Endodermal cell (in vitro differentiated cells): ENCODE data around the gene CFAP54. TPM values are rescaled to one million over a fixed set of nuclear protein-coding genes. Genes with fewer than 3 reads are reported as not detected.

Experiments
- DNase-seq: peaks from one replicate; pipeline ENCODE4 v3.0.0-alpha.2; 2017
- H3K27ac ChIP-seq: 2 replicates; pipeline ENCODE4 v1.5.1; 2013; ENCODE audit warnings: mild to moderate bottlenecking, low read depth, low read length, moderate library complexity
- H3K27me3 ChIP-seq: 2 replicates; pipeline ENCODE4 v1.6.1; 2013; ENCODE audit warnings: mild to moderate bottlenecking, low read length, moderate library complexity; ENCODE audit not compliant: insufficient read depth, control insufficient read depth, poor library complexity, severe bottlenecking
- H3K36me3 ChIP-seq: 2 replicates; pipeline ENCODE4 v1.7.0; 2013; ENCODE audit warnings: mild to moderate bottlenecking, low read length, moderate library complexity; ENCODE audit not compliant: control insufficient read depth, insufficient read depth
- H3K4me1 ChIP-seq: one replicate; pipeline ENCODE4 v1.7.0; 2013; ENCODE audit warnings: low read length; ENCODE audit not compliant: control insufficient read depth, insufficient read depth
- H3K4me3 ChIP-seq: 2 replicates; pipeline ENCODE4 v1.5.1; 2013; ENCODE audit warnings: mild to moderate bottlenecking, low read length, moderate library complexity
- H3K9ac ChIP-seq: 2 replicates; pipeline ENCODE4 v1.6.1; 2013; ENCODE audit warnings: mild to moderate bottlenecking, low read length, moderate library complexity; ENCODE audit not compliant: poor library complexity, severe bottlenecking; ENCODE audit errors: extremely low read depth
- H3K9me3 ChIP-seq: 2 replicates; pipeline ENCODE4 v1.6.1; 2013; ENCODE audit warnings: mild to moderate bottlenecking, low read length, moderate library complexity; ENCODE audit not compliant: control insufficient read depth
- H3K27ac Mint-ChIP-seq: 2 replicates; pipeline ENCODE4 v1.8.0; 2020; ENCODE audit warnings: mixed read lengths
- H3K27me3 Mint-ChIP-seq: 2 replicates; pipeline ENCODE4 v1.8.0; 2021; ENCODE audit warnings: mild to moderate bottlenecking, mixed read lengths; ENCODE audit not compliant: insufficient read depth
- H3K36me3 Mint-ChIP-seq: 2 replicates; pipeline ENCODE4 v1.8.0; 2020; ENCODE audit warnings: low read depth, mixed read lengths
- H3K4me1 Mint-ChIP-seq: 2 replicates; pipeline ENCODE4 v1.8.0; 2020; ENCODE audit warnings: mixed read lengths
- H3K4me3 Mint-ChIP-seq: 2 replicates; pipeline ENCODE4 v1.8.0; 2020; ENCODE audit warnings: mild to moderate bottlenecking, moderate library complexity, mixed read lengths
- H3K9me3 Mint-ChIP-seq: 2 replicates; pipeline ENCODE4 v1.8.0; 2020; ENCODE audit warnings: mild to moderate bottlenecking, mixed read lengths
- CTCF ChIP-seq: fragments of 200-600 bp; sonication (generic); conservative IDR thresholded peaks from 2 replicates; pipeline ENCODE4 v1.5.0; 2021; ENCODE audit warnings: antibody characterized with exemption, mild to moderate bottlenecking
- WGBS, 2 experiments: methylation state at CpG; one replicate each; pipeline versions ENCODE4 v1.1.5 to v1.1.7; 2013; ENCODE audit warnings: missing lambda C conversion rate in 2 of 2, mixed read lengths in 1 of 2; ENCODE audit not compliant: insufficient coverage in 1 of 2, insufficient read length in 1 of 2; 5-methylcytosine and 5-hydroxymethylcytosine counted together
- total RNA-seq, 2 donors: library from RNA; stranded (reverse); fragmentation: NEBNext Ultra II Directional in 1 of 2; extraction: Animal tissue kit (Norgen Biotek cat#: 25700) in 1 of 2; gene quantifications; 2 replicates in 1 of 2; 3 replicates in 1 of 2; pipeline ENCODE4 v1.2.1, GENCODE V29; 2021

Gene CFAP54
- total RNA-seq, 2 donors from 2014 or later, result 1.5 to 1.7 TPM

GRCh38 chr12:96780330-96780729 lies 291.0 kb downstream of the CFAP54 start:
- Mint-ChIP-seq H3K36me3 (no peaks in the 10 kb centered on the region), H3K9me3 (no peaks in the 10 kb centered on the region), H3K4me3 (no peak overlapping the region), H3K27ac (no peak overlapping the region), H3K27me3 (no peaks in the 10 kb centered on the region), H3K4me1 (no peaks in the 10 kb centered on the region)
- H3K4me1 ChIP-seq, result no peaks in the 10 kb centered on the region
- no peaks in the 10 kb centered on the region for H3K27me3 ChIP-seq
- no peak overlapping the region for H3K4me3 ChIP-seq
- WGBS, 2 experiments, result 67 to 87% methylated on average over 1 of the region's 2 CpGs
- TF ChIP-seq CTCF, result peak; percentile 16
- H3K27ac ChIP-seq, result no peak overlapping the region
- H3K9me3 ChIP-seq, result no peaks in the 10 kb centered on the region
- H3K36me3 ChIP-seq, result no peaks in the 10 kb centered on the region
- no peak for DNase-seq
- H3K9ac ChIP-seq, result no peak overlapping the region

DNA sequence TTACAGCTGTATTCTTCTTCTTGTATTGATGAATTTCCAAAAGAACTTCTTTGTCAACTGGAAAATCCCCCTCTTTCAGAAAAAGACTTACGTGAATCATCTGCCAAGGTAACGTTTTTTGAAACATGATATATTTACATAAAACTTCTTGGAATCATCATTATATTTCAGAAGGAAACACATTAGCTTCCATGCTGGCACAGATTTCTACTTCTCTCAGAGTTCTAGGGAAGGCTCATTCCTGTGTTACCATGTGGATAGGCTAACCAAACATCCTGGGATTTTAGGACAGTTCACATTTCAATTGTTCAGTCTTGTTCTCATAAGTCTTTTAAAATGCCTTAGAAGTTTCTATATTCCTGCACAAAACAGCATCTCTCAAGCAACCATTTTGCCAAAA lies 297.4 kb downstream of the CFAP54 start:
- no peaks in the 10 kb centered on the region for H3K27me3 Mint-ChIP-seq
- no peaks in the 10 kb centered on the region for H3K9me3 ChIP-seq
- H3K4me3 Mint-ChIP-seq, result no peak overlapping the region
- 94 to 100% methylated on average over 2 of the region's 2 CpGs for WGBS, 2 experiments
- DNase-seq, result no peak
- no peaks in the 10 kb centered on the region for H3K36me3 ChIP-seq
- no peak overlapping the region for H3K4me3 ChIP-seq
- no peak overlapping the region for H3K27ac ChIP-seq
- H3K4me1 ChIP-seq, result no peaks in the 10 kb centered on the region
- no peaks in the 10 kb centered on the region for H3K36me3 Mint-ChIP-seq
- no peaks in the 10 kb centered on the region for H3K27me3 ChIP-seq
- H3K27ac Mint-ChIP-seq, result no peak overlapping the region
- no peaks in the 10 kb centered on the region for H3K4me1 Mint-ChIP-seq
- H3K9me3 Mint-ChIP-seq, result no peaks in the 10 kb centered on the region
- TF ChIP-seq CTCF, result no peak
- no peak overlapping the region for H3K9ac ChIP-seq

DNA sequence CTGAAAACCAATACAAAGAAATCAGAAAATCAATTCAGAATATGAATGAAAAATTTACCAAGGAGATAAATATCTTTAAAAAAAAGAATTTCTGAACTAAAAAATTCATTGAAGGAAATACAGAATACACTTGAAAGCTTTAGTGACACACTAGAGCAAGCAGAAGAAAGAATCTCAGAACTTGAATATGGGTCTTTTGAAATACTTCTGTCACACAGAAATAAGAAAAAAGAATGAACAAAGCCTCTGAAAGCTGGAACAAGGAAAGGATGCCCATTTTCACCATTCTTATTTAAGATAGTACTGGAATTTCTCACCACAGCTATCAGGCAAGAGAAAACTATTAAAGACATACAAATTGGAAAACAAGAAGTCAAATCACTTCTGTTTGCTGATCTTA lies 314.6 kb downstream of the CFAP54 start:
- Mint-ChIP-seq H3K36me3 (peaks cover 2% of the 10 kb centered on the region), H3K4me3 (no peak overlapping the region), H3K4me1 (no peaks in the 10 kb centered on the region), H3K27ac (no peak overlapping the region), H3K27me3 (no peaks in the 10 kb centered on the region), H3K9me3 (peaks cover 6% of the 10 kb centered on the region)
- no peak for DNase-seq
- no peaks in the 10 kb centered on the region for H3K4me1 ChIP-seq
- no peak overlapping the region for H3K27ac ChIP-seq
- H3K9ac ChIP-seq, result no peak overlapping the region
- H3K36me3 ChIP-seq, result no peaks in the 10 kb centered on the region
- H3K9me3 ChIP-seq, result peaks cover 22% of the 10 kb centered on the region
- H3K27me3 ChIP-seq, result no peaks in the 10 kb centered on the region
- H3K4me3 ChIP-seq, result no peak overlapping the region
- no peak for TF ChIP-seq CTCF
